Measurements from ENCODE around the gene CYBA. TPM values are rescaled to one million over a fixed set of nuclear protein-coding genes. Genes with fewer than 3 reads are reported as not detected.

Gene CYBA
- total and polyA plus RNA-seq, 9 donors, result 41.9 to 69.3 (median 50.4) TPM

- DNase-seq, result no peak
- peaks cover 65% of the 10 kb centered on the region for H3K36me3 ChIP-seq (ENCODE audit: control insufficient read depth, insufficient read depth, low read length)
- 84% methylated on average over 23 of the region's 28 CpGs for WGBS (ENCODE audit: insufficient coverage)
Observed at GRCh38 chr16:88654363-88655052, 3.7 kb upstream of the CYBA start.

GRCh38 chr16:88653596-88654362 is 2.9 kb upstream of the CYBA start:
- no peak overlapping the region for H3K4me3 ChIP-seq (ENCODE audit: low read length)
- WGBS (ENCODE audit: insufficient coverage), result 79% methylated on average over 32 of the region's 32 CpGs
- DNase-seq, result no peak
- H3K9me3 ChIP-seq (replicated peaks; ENCODE audit: control insufficient read depth, low read depth, low read length), result no peaks in the 10 kb centered on the region
- no peaks in the 10 kb centered on the region for H3K27me3 ChIP-seq (ENCODE audit: control insufficient read depth, insufficient read depth, low read length)
- H3K27ac ChIP-seq (ENCODE audit: low read length), result no peak overlapping the region
- peaks cover 65% of the 10 kb centered on the region for H3K36me3 ChIP-seq (ENCODE audit: control insufficient read depth, insufficient read depth, low read length)
- peaks cover 27% of the 10 kb centered on the region for H3K4me1 ChIP-seq (ENCODE audit: control insufficient read depth, insufficient read depth, low read length)

More at GRCh38 chr16:88654363-88655052, 3.7 kb upstream of the CYBA start:
- Histone ChIP-seq H3K27me3 (ENCODE audit: control insufficient read depth, insufficient read depth, low read length) (no peaks in the 10 kb centered on the region), H3K4me1 (ENCODE audit: control insufficient read depth, insufficient read depth, low read length) (peaks cover 22% of the 10 kb centered on the region), H3K4me3 (ENCODE audit: low read length) (no peak overlapping the region), H3K9me3 (replicated peaks; ENCODE audit: control insufficient read depth, low read depth, low read length) (no peaks in the 10 kb centered on the region), H3K27ac (ENCODE audit: low read length) (no peak overlapping the region)

- no peaks in the 10 kb centered on the region for H3K27me3 ChIP-seq (ENCODE audit: control insufficient read depth, insufficient read depth, low read length)
- peaks cover 27% of the 10 kb centered on the region for H3K4me1 ChIP-seq (ENCODE audit: control insufficient read depth, insufficient read depth, low read length)
- 81% methylated on average over 13 of the region's 13 CpGs for WGBS (ENCODE audit: insufficient coverage)
- H3K36me3 ChIP-seq (ENCODE audit: control insufficient read depth, insufficient read depth, low read length), result peaks cover 63% of the 10 kb centered on the region
- no peak for DNase-seq
- no peaks in the 10 kb centered on the region for H3K9me3 ChIP-seq (replicated peaks; ENCODE audit: control insufficient read depth, low read depth, low read length)
- H3K27ac ChIP-seq (ENCODE audit: low read length), result no peak overlapping the region
- no peak overlapping the region for H3K4me3 ChIP-seq (ENCODE audit: low read length)
Observed at GRCh38 chr16:88653101-88653500, 2.2 kb upstream of the CYBA start.

DNA sequence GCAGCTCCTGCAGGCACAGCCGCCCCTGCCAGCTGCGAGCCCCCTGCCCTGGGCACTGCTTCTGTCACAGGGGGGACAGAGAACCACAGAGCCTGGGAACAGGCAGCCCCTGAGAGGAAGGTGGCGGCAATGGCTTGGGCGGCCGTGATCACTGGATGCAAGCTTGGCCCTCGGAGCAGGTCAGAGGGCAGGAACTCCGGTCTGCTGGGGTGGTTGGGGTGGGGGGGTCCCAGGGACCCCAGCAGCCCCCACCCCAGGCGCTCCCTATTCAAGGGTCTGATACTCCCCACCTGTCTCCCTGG is 1.9 kb upstream of the CYBA start:
- H3K27ac ChIP-seq (ENCODE audit: low read length), result no peak overlapping the region
- peaks cover 60% of the 10 kb centered on the region for H3K36me3 ChIP-seq (ENCODE audit: control insufficient read depth, insufficient read depth, low read length)
- H3K9me3 ChIP-seq (replicated peaks; ENCODE audit: control insufficient read depth, low read depth, low read length), result no peaks in the 10 kb centered on the region
- no peak for DNase-seq
- H3K27me3 ChIP-seq (ENCODE audit: control insufficient read depth, insufficient read depth, low read length), result no peaks in the 10 kb centered on the region
- H3K4me3 ChIP-seq (ENCODE audit: low read length), result no peak overlapping the region
- 91% methylated on average over 2 of the region's 8 CpGs for WGBS (ENCODE audit: insufficient coverage)
- peaks cover 27% of the 10 kb centered on the region for H3K4me1 ChIP-seq (ENCODE audit: control insufficient read depth, insufficient read depth, low read length)

GRCh38 chr16:88651989-88652761 is 1.3 kb upstream of the CYBA start:
- no peak overlapping the region for H3K4me3 ChIP-seq (ENCODE audit: low read length)
- peaks cover 27% of the 10 kb centered on the region for H3K4me1 ChIP-seq (ENCODE audit: control insufficient read depth, insufficient read depth, low read length)
- peak overlapping the region; percentile 66 for H3K27ac ChIP-seq (ENCODE audit: low read length)
- H3K36me3 ChIP-seq (ENCODE audit: control insufficient read depth, insufficient read depth, low read length), result peaks cover 55% of the 10 kb centered on the region
- no peaks in the 10 kb centered on the region for H3K27me3 ChIP-seq (ENCODE audit: control insufficient read depth, insufficient read depth, low read length)
- no peaks in the 10 kb centered on the region for H3K9me3 ChIP-seq (replicated peaks; ENCODE audit: control insufficient read depth, low read depth, low read length)
- DNase-seq, result no peak
- WGBS (ENCODE audit: insufficient coverage), result 82% methylated on average over 28 of the region's 29 CpGs

- Histone ChIP-seq H3K27ac (ENCODE audit: low read length) (peak overlapping the region; percentile 66), H3K27me3 (ENCODE audit: control insufficient read depth, insufficient read depth, low read length) (no peaks in the 10 kb centered on the region), H3K9me3 (replicated peaks; ENCODE audit: control insufficient read depth, low read depth, low read length) (no peaks in the 10 kb centered on the region), H3K4me1 (ENCODE audit: control insufficient read depth, insufficient read depth, low read length) (peaks cover 27% of the 10 kb centered on the region), H3K36me3 (ENCODE audit: control insufficient read depth, insufficient read depth, low read length) (peaks cover 48% of the 10 kb centered on the region), H3K4me3 (ENCODE audit: low read length) (peak overlapping the region; percentile 65)
- 73% methylated on average over 15 of the region's 24 CpGs for WGBS (ENCODE audit: insufficient coverage)
- peak; percentile 62 for DNase-seq
Observed at GRCh38 chr16:88651276-88651988, 579 bp upstream of the CYBA start.

GRCh38 chr16:88649924-88650748 is 717 bp downstream of the CYBA start:
- 10% methylated on average over 29 of the region's 37 CpGs for WGBS (ENCODE audit: insufficient coverage)
- Histone ChIP-seq H3K36me3 (ENCODE audit: control insufficient read depth, insufficient read depth, low read length) (peaks cover 35% of the 10 kb centered on the region), H3K27ac (ENCODE audit: low read length) (peak overlapping the region; percentile 7), H3K4me3 (ENCODE audit: low read length) (peak overlapping the region; percentile 65), H3K27me3 (ENCODE audit: control insufficient read depth, insufficient read depth, low read length) (no peaks in the 10 kb centered on the region), H3K9me3 (replicated peaks; ENCODE audit: control insufficient read depth, low read depth, low read length) (no peaks in the 10 kb centered on the region), H3K4me1 (ENCODE audit: control insufficient read depth, insufficient read depth, low read length) (peaks cover 27% of the 10 kb centered on the region)
- DNase-seq, result no peak

GRCh38 chr16:88649195-88649923 is 1.5 kb downstream of the CYBA start:
- peak overlapping the region; percentile 65 for H3K4me3 ChIP-seq (ENCODE audit: low read length)
- peak; percentile 38 for DNase-seq
- no peak overlapping the region for H3K27ac ChIP-seq (ENCODE audit: low read length)
- 61% methylated on average over 19 of the region's 20 CpGs for WGBS (ENCODE audit: insufficient coverage)
- H3K9me3 ChIP-seq (replicated peaks; ENCODE audit: control insufficient read depth, low read depth, low read length), result no peaks in the 10 kb centered on the region
- peaks cover 27% of the 10 kb centered on the region for H3K4me1 ChIP-seq (ENCODE audit: control insufficient read depth, insufficient read depth, low read length)
- peaks cover 28% of the 10 kb centered on the region for H3K36me3 ChIP-seq (ENCODE audit: control insufficient read depth, insufficient read depth, low read length)
- H3K27me3 ChIP-seq (ENCODE audit: control insufficient read depth, insufficient read depth, low read length), result no peaks in the 10 kb centered on the region
